Right lobe of liver (tissue), 4 donors: ENCODE data around the gene STX1A.

Experiments
- POLR2A ChIP-seq: fragments of 450-650 bp; IDR thresholded peaks from one replicate; pipeline ENCODE4 v1.6.1; 2017; ENCODE audit warnings: antibody characterized with exemption, mild to moderate bottlenecking
- TF ChIP-seq, protein P1 (sequence below), 4 donors: fragments of 200-600 bp in 3 of 4; fragments of 450-650 bp in 1 of 4; IDR thresholded peaks; one replicate each; pipeline versions ENCODE4 v1.5.1 to v1.8.0; 2016 to 2022; ENCODE audit warnings: antibody characterized with exemption in 4 of 4, mild to moderate bottlenecking in 2 of 4
- donor health status: DM: no; HTN: no; CAD: no.
- donor health status: DM: no; HTN: no; CAD: no.
- donor health status: DM: no; HTN: yes; CAD: no.

- TF ChIP-seq POLR2A = no peak
- TF ChIP-seq, protein P1, sequence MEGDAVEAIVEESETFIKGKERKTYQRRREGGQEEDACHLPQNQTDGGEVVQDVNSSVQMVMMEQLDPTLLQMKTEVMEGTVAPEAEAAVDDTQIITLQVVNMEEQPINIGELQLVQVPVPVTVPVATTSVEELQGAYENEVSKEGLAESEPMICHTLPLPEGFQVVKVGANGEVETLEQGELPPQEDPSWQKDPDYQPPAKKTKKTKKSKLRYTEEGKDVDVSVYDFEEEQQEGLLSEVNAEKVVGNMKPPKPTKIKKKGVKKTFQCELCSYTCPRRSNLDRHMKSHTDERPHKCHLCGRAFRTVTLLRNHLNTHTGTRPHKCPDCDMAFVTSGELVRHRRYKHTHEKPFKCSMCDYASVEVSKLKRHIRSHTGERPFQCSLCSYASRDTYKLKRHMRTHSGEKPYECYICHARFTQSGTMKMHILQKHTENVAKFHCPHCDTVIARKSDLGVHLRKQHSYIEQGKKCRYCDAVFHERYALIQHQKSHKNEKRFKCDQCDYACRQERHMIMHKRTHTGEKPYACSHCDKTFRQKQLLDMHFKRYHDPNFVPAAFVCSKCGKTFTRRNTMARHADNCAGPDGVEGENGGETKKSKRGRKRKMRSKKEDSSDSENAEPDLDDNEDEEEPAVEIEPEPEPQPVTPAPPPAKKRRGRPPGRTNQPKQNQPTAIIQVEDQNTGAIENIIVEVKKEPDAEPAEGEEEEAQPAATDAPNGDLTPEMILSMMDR (IDR thresholded peaks at IDR 0.05) = no peak
Observed at GRCh38 chr7:73650524-73650923, 68.9 kb downstream of the STX1A start.
